HG03460 (cell line): ENCODE measurements around the gene NT5M.

ENCODE experiments used
- ATAC-seq: cut with Tn5 transposase; IDR thresholded peaks from one replicate; pipeline ENCODE4 v1.9.1; 2021; ENCODE audit not compliant: unreplicated experiment

The NT5M gene

DNA sequence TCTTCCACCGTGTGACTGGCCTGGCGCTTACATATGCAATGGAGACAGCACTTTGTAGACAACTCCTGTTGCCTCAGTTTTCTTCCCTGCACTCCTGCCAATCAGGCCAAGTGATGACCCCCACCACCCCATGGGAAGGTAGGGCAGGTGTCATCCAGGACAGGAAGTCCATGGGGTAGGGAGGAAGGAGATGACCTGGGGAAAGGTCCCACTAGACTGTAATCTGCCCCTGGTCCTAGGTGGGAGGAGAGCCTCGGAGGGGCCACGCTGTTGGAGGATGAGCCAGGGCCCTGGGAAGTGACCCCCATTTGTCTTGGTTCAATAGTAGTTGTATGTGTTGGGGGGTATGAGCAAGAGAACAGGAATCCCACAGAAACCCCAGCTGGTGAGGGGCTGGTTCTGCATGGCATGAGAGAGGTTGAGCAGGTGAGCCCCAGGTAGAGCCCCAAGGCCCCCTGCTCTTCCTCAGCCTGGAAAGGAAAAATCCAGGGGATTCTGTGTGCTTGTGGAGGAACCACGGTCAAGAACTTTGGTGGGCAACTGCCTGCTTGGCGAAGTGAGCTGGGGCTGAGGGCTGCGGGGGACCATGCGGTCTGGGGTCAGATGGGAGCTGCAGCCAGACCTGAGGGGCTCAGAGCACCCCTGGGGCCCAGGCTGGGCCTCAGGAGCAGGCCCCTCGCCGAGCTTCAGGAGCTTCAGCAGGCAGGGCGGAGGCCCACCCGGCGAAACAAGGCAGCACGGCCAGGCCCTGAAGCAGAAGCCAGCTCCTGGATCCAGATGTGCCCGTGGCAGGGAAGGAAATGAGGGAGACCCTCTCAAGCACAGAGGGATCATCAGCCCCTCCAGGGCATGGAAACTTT is 50.7 kb downstream of the NT5M start:
- ATAC-seq: no peak

DNA sequence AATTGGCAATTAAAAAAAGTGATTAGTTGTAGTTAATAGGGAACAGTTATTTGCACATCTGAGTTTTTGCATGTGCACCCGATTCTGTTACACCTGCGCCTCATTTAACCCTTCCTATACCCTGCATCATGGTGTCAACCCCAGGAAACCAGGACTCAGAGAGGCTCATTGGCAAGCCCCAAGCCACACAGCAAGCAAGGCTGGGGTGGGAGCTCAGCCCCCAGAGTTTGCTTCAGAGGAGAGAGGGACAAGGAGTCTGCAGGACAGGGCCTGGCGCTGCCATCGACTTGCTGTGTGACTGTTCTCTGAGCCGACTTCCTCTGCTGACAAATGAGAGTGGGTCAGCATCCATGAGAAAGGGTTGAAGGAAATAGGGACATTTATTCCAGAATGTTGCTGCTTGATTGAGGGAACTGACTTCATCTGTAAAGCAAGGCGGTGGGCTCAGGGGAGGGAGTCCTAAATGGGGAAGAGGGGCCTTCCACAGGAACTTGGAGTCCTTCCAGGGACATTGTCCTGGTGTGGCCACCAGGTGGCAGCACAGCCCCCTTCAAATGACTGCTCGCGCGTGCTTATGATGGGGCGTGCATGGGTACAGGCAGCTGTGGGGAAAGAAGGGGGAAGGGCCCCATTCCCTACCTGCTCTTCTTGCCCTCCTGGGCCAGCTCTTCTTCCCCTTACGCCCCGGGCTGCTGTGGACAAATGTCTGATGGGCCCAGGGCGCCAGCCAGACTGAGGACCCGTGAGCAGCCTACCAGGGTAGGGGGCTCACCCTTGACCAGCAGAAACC is 51.6 kb downstream of the NT5M start:
- ATAC-seq: no peak

DNA sequence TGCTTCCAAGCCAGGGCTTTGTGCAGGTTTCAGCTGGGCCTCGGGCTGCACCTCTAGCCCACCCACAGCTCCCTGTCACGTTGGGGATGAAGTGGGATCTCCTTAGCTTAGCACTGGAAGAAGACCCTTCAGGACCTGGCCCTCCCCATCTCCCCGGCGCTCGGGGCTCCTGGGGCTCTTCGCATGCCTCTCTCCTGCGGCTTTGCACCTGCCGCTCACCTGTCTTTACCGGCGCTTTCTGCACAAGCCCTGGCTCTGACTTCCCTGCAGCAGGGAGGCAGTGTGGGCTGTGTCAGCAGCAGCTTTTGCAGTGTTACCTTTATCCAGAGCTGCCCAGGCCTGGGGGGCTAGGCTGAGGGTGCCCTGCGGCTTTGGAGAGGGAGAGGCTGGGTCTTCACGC is 52.3 kb downstream of the NT5M start:
- no peak for ATAC-seq

DNA sequence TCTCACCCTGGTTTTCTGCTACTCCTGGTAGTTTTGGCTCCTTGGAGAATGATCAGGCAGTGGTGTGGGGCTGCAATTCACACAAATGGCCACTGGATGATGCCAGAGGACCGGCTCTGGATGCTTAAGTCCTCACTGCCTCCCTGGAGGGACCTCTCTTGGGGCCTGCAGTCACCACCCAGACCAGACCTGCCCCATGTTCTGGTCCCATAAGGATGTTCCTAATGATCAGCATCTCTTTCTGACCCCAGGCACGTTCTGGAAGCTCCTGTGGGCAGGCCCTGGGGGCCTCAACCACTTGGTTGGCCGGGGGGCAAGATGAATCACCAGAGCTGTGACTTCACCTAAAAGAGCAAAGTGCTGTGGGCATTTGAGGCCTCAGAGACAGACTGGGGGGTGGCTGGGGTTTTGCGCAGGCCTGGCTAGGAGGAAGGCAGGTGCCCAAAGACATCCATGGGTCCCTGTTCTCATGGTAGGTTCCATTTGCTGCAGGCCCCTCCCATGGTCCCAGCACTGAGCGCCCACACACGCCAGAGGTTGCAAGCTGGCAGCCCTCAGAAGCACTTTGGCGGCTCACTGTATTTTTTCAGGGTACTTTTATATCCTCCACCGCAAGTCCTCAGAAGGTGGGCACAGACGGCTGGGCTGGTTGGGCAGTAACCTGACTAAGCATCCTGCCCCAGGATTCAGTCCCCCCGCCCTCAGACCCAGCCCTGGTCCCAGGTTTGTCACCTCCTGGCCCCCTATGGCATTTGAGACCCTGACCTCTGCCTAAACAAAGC is 53.2 kb downstream of the NT5M start:
- no peak for ATAC-seq

DNA sequence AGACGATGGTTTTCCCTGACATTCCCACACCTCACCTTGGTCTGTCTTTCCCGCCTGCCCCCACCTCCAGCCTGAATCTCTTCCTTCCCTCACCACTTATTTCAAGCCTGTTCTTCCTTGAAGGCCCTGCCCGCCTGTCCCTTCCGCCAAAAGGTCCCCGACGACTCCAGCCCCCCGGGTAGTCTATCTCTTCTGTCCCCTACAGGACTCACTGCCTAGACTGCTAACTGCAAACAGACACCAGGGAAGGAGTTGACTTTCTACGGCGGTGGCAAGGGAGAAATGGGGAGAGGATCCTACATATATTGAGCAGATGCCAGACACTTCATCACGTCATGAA is 53.7 kb downstream of the NT5M start:
- no peak for ATAC-seq

DNA sequence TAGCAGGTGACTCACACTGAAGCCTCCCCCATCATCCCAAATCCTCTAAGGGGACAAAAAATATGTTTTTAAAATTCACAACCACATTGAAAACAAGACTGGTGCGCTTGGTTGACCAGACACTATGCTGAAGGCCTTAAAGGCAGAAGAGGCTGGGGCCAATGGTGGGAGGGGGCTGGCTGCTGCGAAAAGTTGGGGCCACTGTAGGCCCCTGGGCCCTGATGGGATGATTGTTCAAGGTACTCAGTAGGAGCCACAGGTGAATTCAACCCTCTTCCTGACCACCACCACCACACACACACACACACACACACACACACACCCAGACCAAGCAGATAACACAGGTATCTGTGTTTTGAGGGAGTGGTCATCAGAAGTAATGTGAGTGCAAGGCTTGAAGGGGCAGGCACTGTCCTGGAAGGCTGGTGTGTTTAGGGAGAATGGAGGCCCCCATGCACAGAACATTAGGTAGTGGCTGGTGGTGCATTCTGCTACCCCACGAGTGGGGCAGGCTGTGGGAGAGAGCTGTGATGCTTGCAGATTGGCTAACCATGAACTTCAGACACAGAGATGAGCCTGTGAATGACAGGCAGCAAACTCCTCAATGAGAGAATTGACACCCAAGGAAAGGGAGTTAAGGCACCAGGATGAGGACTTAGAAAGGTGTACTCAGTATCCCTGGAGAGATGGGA is 55.0 kb downstream of the NT5M start:
- no peak for ATAC-seq

DNA sequence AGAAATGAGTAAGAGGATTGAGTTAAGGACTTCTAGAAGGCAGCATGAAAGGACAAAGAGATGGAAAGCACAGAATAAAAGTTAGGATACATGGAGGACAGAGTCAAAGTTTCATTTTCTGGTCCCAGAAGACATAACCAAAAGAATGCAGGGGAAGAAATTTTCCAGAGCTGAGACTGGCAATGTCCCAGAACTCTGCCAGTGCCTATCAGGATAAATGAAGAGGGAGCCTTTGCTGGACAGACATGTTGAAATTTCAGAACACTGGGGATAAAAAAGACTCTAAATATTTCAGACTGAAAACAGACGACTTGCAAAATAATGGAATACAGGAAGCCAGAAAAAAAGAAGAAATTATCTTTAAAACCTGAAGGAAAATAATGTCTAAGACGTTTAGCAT is 55.7 kb downstream of the NT5M start:
- ATAC-seq: no peak

DNA sequence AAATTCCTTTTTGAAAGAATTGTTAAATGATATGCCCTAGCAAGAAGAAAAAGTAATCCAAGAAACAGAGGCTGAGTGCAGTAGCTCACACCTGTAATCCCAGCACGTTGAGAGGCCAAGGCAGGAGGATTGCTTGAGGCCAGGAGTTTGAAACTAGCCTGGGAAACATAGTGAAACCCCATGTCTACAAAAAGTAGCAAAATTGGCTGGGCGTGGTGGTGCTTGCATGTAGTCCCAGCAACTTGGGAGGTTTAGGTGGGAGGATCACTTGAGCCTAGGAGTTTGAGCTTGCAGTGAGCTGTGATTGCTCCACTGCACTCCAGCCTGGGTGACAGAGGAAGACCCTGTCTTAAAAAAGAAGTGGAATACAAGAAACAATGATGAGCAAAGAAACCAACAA is 56.1 kb downstream of the NT5M start:
- no peak for ATAC-seq

DNA sequence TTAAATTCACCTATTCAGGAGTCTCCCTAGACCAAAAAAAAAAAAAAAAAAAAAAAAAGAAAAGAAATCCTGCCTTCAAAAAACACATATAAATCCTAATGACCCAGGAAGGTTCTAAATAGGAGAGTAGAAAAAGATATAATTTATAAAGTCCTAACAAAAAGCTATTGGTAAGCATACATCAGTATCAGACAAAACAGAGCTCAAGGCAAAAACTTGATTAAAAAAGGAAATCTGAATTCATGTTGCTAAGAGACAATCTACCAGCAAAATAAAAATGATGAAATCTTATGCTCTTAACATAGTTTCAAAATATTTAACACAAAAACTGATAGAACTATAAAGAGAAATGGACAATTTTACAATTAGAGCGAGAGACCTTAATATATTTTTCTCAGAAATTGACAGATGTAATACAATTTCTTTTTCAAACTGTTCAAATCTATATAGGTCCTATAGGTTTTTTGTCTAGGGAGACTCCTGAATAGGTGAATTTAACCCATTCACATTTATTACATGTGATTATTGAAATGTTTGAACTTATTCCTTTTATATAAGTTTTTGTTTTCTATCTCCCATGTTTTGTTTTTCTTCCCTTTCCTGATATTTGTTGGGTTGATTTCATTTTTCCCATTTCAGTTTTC is 57.0 kb downstream of the NT5M start:
- no peak for ATAC-seq

DNA sequence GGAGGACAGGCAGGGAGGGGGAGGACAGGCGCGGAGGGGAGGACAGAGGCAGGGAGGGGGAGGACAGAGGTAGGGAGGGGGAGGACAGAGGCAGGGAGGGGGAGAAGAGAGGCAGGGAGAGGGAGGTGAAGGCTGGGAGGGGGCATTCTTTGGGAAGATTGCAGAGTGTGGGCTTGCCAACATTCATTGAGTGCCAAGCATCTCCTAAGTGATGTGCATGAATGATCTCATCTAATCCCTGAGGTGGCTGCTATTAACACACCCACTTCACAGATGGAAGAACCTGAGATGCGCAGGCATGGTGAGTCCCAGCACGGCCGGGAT is 58.3 kb downstream of the NT5M start:
- ATAC-seq: no peak

DNA sequence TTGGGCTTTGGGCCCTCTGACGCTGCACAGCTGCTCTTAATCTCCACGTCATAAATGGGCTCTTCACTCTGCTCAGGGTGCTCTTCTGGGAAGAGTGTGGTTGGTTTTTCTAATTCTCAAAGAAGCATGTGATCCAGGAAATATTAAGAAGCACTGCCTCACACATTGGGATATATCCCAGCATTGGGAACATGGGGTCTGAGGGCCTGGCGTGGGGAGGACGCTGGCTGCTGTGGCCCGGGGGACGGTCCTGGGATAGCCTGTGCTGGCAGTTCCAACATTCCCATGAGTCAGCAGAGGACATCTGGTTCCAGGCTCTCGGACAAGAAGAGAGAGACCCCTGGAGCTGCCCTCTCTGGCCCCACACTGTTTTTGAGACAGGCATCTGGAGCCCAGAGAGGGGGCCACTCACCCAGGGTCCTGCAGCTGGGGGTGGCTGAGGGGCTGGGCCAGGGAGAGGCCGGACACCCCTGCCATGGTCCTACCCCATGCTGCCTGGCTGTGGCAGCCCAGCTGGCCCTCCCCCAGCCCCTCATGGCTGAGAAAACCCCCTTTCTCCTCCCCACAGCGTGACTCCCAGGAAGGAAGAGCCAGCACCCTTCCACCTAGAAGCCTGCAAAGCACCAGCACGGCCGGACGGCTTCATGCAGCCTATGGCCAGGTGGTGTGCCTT is 58.8 kb downstream of the NT5M start:
- ATAC-seq: no peak

DNA sequence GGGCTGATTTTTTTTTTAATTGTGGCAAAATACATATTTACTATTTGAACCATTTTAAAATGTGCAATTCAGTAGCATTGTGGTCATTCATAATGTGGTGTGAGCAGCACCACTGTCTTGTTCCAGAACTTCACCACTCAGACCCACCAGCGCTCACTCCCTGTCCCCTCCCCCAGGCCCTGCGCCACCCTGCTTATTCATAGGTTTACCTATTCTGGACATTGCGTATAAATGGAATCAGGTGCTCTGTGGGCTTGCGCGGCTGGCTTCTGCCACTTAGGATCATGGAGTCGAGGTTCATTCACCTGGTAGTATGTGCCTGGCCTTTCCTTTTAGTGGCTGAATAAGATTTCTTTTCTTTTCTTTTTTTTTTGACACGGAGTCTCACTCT is 59.4 kb downstream of the NT5M start:
- no peak for ATAC-seq

DNA sequence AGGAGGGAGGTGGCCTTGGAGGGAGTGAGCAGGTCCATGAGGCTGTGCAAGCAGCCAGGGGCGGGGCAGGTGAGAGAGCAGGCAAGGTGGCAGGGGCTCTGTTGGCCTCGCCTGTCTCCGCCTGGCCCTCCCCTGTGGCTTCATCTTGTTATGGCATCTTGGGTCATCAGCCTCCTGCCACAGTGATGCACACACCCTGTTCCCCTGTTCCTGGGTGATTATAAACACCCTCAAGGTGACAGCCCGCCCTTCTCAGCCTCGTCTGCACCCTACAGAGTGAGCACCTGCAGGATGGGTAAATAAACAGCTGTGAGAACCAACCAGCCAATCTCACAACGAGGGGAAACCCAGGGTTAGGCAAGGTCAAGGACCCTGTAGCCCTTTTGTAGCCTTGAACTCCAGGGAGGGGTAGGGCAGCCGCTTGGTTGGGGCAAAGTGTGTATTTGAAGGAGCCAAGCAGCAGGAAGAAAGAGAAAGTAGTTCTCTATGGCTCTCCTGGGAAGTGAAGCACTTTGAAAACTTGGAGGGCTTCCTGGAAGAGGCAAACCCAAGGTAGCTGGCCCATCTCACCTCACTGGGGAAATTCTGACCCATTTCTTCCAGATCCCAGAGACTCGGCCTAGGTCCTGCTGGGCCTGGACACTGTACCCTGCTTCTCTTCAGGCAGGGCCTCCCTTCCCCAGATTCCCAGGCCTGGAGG is 60.6 kb downstream of the NT5M start:
- ATAC-seq: no peak

DNA sequence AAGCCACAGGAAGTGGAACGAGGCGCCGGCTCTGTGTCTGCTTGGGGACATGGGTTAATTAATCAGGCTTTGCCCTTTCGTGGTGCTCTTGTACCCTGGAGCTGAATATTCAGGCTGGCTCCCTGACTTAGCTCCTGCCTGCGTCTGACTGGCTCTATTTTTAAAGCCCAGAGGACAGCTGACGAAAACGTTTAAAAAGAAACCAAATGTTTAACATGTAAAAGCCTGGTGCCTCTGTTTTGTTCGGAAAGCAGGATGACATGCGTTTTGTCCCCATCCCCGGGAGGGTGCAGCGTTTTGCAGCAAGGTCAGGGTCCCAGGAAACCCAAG is 61.1 kb downstream of the NT5M start:
- no peak for ATAC-seq

DNA sequence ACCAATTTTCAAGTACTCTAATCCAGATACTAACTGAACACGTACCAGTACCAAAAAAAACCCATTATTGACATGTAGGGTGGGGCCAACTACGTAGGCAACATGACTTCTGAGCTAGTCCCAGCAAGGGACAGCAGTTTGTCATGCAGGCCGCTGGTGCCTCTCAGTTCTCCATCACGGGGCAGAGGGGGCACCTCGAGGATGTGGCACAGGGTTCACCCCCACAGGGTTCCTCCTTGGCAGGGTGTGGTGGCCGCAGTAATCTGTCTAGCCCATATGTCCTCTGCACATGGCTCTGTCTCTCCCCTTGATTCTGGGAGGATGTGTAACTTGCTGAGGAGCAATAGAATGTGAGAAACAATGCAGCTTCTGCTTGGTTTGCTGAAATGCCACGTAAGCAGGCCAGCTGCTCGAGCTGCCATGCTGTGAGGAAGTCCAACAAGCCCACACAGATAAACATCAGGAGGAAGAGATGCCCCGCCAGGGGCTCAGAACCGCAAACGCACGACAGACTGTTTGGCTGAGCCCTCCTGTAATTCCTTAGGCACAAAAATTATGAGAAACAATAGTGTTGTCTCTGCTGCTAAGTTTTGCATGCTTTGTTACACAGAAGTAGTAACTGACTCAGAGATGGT is 62.4 kb downstream of the NT5M start:
- ATAC-seq: no peak

DNA sequence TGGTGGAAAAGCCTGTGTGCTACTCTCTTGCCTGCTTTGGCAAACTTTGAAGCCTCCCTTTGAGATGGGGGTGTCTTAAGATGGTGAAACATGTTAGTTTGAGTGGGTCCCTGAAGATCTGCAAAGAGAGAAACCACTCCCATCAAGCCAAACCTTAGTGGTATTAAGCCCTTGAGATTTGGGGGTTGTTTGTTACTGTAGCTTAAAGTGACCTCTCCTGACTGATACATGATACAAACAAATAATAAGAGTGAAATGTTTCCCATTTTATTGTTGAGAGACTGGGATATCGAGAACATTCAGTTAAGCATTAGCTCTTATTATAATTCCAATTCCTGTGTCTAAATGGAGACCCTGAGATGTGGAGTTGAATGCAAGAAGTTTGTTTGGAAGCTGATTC is 63.1 kb downstream of the NT5M start:
- ATAC-seq: no peak

DNA sequence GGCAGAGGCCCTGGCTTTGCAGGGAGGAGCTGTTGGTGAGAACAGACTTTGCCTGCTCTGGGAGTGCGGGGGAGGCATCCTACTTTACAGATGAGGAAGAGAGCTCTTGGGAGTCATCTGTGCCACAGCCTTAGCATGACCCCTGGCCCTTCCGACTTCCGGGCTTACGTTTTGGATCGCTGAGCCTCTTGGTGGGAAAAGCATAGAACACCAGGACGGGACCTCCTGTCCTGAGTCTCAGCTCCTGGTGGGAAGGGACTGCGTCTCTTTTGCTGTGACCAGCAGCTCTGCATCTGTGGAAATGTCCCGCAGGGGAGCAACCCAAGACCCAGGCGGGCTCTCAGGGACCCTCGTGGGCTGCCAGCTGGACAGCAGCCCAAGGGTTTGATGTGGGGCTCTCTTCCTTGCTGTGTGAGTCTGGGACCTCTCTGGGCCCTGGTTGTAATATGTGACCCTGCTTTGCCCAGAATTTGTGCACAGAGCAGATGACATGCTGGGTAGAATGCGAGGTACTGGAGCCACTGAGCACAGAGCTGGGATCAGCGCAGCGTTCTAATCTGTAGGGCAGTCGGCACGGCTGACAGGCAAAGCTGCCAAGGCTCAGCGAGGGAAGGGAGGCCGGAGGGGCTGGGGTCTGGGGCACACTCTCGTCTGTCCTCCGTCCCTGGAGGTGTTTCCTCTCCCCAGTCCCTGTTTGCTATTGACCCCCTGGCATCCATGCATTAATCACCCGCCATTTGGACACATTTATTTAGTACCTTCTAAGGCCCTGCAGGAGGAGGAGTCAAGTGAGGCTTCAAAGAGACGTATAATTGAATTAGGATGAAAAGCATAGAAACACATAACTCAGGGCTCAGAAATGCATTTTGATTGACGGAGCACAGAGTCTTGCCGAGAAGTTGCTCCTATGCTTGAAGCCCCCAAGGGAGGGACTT is 64.0 kb downstream of the NT5M start:
- no peak for ATAC-seq

DNA sequence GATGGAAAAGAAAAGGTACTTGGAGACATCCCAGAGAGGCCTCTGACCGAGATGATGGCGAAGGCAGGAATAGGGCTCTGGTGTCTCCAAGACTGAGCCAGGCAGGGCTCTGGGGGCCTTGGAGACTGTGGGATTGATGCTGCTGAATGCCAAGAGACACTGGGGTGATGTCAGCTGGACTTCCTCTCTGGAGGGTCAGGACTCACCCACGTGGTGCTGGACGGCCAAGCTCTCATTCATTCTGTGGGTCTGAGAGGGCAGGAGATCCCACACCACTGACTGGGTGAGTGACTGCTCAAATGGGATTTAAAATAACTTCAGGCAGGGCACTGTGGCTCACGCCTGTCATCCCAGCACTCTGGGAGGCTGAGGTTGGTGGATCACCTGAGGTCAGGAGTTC is 64.8 kb downstream of the NT5M start:
- no peak for ATAC-seq
